Smooth muscle cell (in vitro differentiated cells): ENCODE measurements around the gene NT5DC3. TPM values are rescaled to one million over a fixed set of nuclear protein-coding genes. Genes with fewer than 3 reads are reported as not detected.
A peak's percentile ranks its signal among the peaks of the same experiment; 100 is the strongest.

Experiments used
- DNase-seq: peaks from one replicate; lab custom pipeline; 2025; ENCODE audit not compliant: unreplicated experiment; lab: John Stamatoyannopoulos, UW
- H2AFZ ChIP-seq: fragments of 200-600 bp; sonication (generic); 2 replicates; pipeline ENCODE4 v1.6.0; 2016; ENCODE audit warnings: antibody characterized with exemption, low read depth, mild to moderate bottlenecking
- H3F3A ChIP-seq: fragments of 200-600 bp; sonication (generic); 2 replicates; pipeline ENCODE4 v1.6.0; 2017; ENCODE audit warnings: antibody characterized with exemption, low read depth
- H3K27ac ChIP-seq: fragments of 200-600 bp; sonication (generic); 2 replicates; pipeline ENCODE4 v1.5.1; 2016; ENCODE audit warnings: low read depth, mild to moderate bottlenecking
- H3K27me3 ChIP-seq: fragments of 200-600 bp; sonication (generic); 2 replicates; pipeline ENCODE4 v1.6.1; 2016; ENCODE audit warnings: low read depth, mild to moderate bottlenecking
- H3K36me3 ChIP-seq: fragments of 200-600 bp; sonication (generic); 2 replicates; pipeline ENCODE4 v1.5.1; 2016; ENCODE audit warnings: low read depth
- H3K4me1 ChIP-seq: fragments of 200-600 bp; sonication (generic); 2 replicates; pipeline ENCODE4 v1.5.1; 2016; ENCODE audit warnings: low read depth
- H3K4me2 ChIP-seq: fragments of 200-600 bp; sonication (generic); 2 replicates; pipeline ENCODE4 v1.6.0; 2016; ENCODE audit warnings: mild to moderate bottlenecking
- H3K4me3 ChIP-seq: fragments of 200-600 bp; sonication (generic); 2 replicates; pipeline ENCODE4 v1.5.1; 2016; ENCODE audit warnings: mild to moderate bottlenecking
- H3K79me2 ChIP-seq: fragments of 200-600 bp; sonication (generic); 2 replicates; pipeline ENCODE4 v1.6.0; 2016; ENCODE audit warnings: low read depth, mild to moderate bottlenecking
- H3K9ac ChIP-seq: fragments of 200-600 bp; sonication (generic); 2 replicates; pipeline ENCODE4 v1.6.0; 2016; ENCODE audit warnings: low read depth
- H3K9me3 ChIP-seq: fragments of 200-600 bp; sonication (generic); replicated peaks from 2 replicates; pipeline ENCODE4 v1.5.1; 2016; ENCODE audit warnings: low read depth
- H4K20me1 ChIP-seq: fragments of 200-600 bp; sonication (generic); 2 replicates; pipeline ENCODE4 v1.6.0; 2016; ENCODE audit warnings: low read depth
- WGBS: methylation state at CpG from one replicate; pipeline ENCODE4 v1.1.7; 2016; ENCODE audit warnings: low lambda C conversion rate; 5-methylcytosine and 5-hydroxymethylcytosine counted together
- polyA plus RNA-seq: library from polyadenylated mRNA; unstranded; fragments of >200 nt; fragmentation: Nextera tagmentation; extraction: Ambion mirVana; gene quantifications from 2 replicates; pipeline ENCODE4 v1.2.1, GENCODE V29; 2016
- total RNA-seq: library from RNA; depleted of rRNA; stranded (reverse); fragments of >200 nt; gene quantifications from 2 replicates; pipeline ENCODE4 v1.2.3, GENCODE V29; 2014
- TF ChIP-seq, protein P1 (sequence below): fragments of 200-600 bp; sonication (generic); IDR thresholded peaks from 2 replicates; pipeline ENCODE4 v1.5.1; 2017; ENCODE audit warnings: borderline replicate concordance, mild to moderate bottlenecking, antibody characterized with exemption; ENCODE audit not compliant: insufficient read depth, poor library complexity, severe bottlenecking

Gene NT5DC3
- total and polyA plus RNA-seq, 2 experiments from 2014 or later, result 0.57 to 1.4 TPM

DNA sequence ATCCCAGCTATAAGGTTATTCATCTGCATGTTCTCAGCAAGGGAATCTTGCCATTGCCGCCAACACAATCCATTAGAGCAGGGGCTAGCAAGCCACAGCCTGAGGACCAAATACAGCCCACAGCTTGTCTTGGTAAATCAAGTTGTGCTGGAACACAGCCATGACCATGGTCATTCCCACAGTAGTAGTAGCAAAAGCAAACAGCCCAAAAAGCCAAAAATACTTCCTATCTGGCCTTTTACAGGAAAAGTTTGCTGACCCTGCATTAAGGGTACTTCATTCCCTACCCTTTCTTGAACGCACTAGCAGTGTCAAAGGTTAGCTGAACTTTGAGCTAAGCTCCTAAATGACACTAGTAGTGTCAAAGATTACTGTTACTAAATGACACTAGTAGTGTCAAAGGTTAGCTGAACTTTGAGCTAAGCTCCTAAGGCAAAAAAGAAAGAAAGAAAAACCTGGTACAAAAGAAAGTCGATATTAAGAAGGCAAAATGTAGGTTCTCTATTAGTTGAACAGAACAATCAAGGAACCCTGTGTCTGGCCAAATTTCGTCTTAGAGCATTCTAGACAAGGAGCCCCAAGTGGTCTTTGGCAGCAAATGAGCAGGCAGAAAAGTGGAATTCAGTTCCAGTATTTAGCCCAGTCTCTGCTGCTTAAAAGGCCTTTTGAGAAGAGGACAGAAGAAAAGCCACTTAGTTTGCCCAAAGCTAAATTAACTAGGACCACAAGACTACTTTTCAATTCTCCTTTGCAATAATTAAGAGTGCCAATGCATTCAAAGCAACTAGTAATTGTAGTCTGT, 67.7 kb downstream of the NT5DC3 start:
- Histone ChIP-seq H2AFZ (no peak overlapping the region), H3K27me3 (no peaks in the 10 kb centered on the region), H3K4me3 (no peak overlapping the region), H4K20me1 (no peaks in the 10 kb centered on the region), H3K9ac (no peak overlapping the region), H3K4me2 (no peak overlapping the region), H3K9me3 (no peaks in the 10 kb centered on the region), H3K79me2 (no peaks in the 10 kb centered on the region), H3F3A (no peaks in the 10 kb centered on the region), H3K36me3 (no peaks in the 10 kb centered on the region), H3K27ac (no peak overlapping the region), H3K4me1 (peaks cover 3% of the 10 kb centered on the region)
- TF ChIP-seq, protein P1, sequence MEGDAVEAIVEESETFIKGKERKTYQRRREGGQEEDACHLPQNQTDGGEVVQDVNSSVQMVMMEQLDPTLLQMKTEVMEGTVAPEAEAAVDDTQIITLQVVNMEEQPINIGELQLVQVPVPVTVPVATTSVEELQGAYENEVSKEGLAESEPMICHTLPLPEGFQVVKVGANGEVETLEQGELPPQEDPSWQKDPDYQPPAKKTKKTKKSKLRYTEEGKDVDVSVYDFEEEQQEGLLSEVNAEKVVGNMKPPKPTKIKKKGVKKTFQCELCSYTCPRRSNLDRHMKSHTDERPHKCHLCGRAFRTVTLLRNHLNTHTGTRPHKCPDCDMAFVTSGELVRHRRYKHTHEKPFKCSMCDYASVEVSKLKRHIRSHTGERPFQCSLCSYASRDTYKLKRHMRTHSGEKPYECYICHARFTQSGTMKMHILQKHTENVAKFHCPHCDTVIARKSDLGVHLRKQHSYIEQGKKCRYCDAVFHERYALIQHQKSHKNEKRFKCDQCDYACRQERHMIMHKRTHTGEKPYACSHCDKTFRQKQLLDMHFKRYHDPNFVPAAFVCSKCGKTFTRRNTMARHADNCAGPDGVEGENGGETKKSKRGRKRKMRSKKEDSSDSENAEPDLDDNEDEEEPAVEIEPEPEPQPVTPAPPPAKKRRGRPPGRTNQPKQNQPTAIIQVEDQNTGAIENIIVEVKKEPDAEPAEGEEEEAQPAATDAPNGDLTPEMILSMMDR, result no peak
- no peak for DNase-seq
- 83% methylated on average over 4 of the region's 4 CpGs for WGBS

DNA sequence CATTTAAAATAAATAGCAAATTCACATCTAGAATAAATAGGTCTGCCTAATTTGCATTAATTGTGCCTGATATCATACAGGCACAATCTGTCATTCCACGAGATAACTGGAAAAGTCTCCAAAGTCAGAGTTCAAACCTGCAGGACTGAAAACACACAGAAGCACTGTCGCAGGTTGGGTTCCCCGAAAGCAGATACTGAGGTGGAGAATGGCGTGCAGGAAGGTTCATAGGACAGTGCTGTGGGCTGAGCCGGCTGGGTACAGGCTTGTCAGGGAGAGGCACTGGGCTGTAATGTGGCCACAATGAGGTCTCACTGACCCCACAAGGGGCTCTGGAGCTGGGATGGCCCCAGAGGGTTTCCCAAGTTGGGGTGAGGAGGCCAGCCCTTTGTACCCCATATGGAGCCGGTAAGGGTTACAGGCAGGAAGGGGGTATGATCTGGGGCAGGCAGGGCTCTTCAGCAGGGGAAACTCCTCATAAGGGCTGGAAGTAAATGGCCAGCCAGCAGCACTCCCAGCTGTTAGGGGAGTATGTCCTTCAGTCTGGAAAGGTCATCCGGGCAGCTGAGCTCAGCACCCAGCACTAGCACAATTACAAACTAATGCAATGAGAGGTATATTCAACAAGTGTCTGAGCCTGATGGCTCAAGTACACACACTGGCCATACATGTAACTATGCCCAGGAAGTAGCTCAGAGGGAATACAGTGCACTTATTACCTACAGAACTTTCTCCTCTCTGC, 68.5 kb downstream of the NT5DC3 start:
- H3K9ac ChIP-seq, result no peak overlapping the region

DNA sequence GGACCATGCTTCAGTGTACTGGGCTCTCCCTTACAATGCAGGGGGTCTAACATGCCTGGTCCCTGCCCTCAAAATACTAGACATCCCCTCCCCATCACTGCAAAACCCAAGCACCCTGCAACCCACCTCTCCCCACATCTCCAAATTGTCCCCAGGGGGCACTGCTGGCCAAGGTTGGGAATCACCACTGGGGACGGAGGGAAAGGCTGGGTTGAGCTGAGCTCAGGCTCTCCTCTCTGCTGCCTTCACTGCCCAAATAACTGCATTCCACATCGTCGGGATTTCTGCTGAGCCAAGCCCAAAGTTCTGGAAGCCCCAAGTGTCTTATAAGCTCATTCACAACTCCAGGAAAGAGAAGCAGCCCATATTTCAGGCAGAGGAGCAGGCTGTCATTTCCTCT, 69.6 kb downstream of the NT5DC3 start:
- DNase-seq, result no peak

More for the DNA sequence above, 68.5 kb downstream of the NT5DC3 start:
- Histone ChIP-seq H2AFZ (no peak overlapping the region), H3F3A (no peaks in the 10 kb centered on the region), H3K27ac (no peak overlapping the region), H3K4me1 (peaks cover 3% of the 10 kb centered on the region), H3K79me2 (no peaks in the 10 kb centered on the region), H3K9me3 (no peaks in the 10 kb centered on the region), H4K20me1 (no peaks in the 10 kb centered on the region), H3K27me3 (no peaks in the 10 kb centered on the region), H3K4me2 (no peak overlapping the region), H3K36me3 (no peaks in the 10 kb centered on the region), H3K4me3 (no peak overlapping the region)
- TF ChIP-seq, protein P1, result no peak
- WGBS, result 90% methylated on average over 7 of the region's 7 CpGs
- no peak for DNase-seq

More for the DNA sequence above, 69.6 kb downstream of the NT5DC3 start:
- Histone ChIP-seq H3F3A (no peaks in the 10 kb centered on the region), H3K36me3 (no peaks in the 10 kb centered on the region), H4K20me1 (no peaks in the 10 kb centered on the region), H3K27ac (no peak overlapping the region), H3K9me3 (no peaks in the 10 kb centered on the region), H3K4me1 (peaks cover 3% of the 10 kb centered on the region), H3K9ac (no peak overlapping the region), H3K4me2 (no peak overlapping the region), H3K79me2 (no peaks in the 10 kb centered on the region), H3K27me3 (no peaks in the 10 kb centered on the region), H3K4me3 (no peak overlapping the region), H2AFZ (no peak overlapping the region)
- WGBS, result 42% methylated on average over 3 of the region's 3 CpGs
- TF ChIP-seq, protein P1, result peak; percentile 43
